HL-60 (cell line): ENCODE measurements around the gene DNAH10.

ENCODE experiments used
- GABPA ChIP-seq: IDR thresholded peaks from 2 replicates; pipeline ENCODE4 v1.6.1; 2012; ENCODE audit warnings: low read depth
- POLR2AphosphoS5 ChIP-seq: IDR thresholded peaks from 2 replicates; pipeline ENCODE4 v1.6.1; 2012; ENCODE audit warnings: low read depth
- SPI1 ChIP-seq: IDR thresholded peaks from 2 replicates; pipeline ENCODE4 v1.6.1; 2012; ENCODE audit warnings: low read depth, mild to moderate bottlenecking, borderline replicate concordance
- TF ChIP-seq, protein P1 (sequence below): IDR thresholded peaks from one replicate; pipeline ENCODE4 v1.5.1; 2011; ENCODE audit warnings: low read length, control low read depth, inconsistent platforms; ENCODE audit not compliant: insufficient read depth
- TF ChIP-seq, protein P2 (sequence below): IDR thresholded peaks from 2 replicates; pipeline ENCODE4 v1.6.1; 2012; ENCODE audit warnings: low read depth; ENCODE audit not compliant: insufficient replicate concordance

DNA sequence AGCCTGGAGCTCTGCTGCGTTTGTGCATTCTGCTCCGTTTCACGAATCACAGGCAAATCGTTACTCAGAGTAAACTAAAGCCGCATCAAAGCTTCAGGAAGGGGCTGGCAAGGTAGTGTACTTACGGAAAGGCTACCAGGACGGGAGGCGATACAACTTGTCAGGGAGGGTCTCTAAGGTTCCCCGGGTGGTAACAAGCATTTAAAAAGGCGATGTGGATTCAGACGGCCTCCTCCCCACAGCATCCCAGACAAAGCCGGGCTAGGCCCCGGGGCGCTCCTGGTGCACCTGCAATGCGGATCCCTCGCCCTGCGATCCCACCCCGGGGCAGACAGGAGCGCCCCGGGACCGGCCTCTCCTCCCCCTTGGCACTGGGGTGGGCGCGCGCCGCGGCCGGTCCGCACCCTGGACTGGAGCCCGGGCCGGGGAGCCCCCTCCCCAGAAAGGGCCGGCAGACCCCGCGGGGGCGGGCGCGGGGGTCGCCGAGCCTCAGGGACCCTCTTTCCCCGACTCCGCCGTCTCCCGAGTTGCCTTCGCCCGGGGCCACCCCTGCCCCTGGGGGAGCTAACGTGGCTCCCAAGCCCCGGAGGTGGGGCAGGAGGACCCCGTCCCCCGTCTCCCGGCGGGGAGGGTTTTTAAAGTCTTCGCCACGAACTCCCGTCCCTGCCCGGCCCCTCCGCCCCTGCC, 209.8 kb downstream of the DNAH10 start:
- TF ChIP-seq, protein P1, sequence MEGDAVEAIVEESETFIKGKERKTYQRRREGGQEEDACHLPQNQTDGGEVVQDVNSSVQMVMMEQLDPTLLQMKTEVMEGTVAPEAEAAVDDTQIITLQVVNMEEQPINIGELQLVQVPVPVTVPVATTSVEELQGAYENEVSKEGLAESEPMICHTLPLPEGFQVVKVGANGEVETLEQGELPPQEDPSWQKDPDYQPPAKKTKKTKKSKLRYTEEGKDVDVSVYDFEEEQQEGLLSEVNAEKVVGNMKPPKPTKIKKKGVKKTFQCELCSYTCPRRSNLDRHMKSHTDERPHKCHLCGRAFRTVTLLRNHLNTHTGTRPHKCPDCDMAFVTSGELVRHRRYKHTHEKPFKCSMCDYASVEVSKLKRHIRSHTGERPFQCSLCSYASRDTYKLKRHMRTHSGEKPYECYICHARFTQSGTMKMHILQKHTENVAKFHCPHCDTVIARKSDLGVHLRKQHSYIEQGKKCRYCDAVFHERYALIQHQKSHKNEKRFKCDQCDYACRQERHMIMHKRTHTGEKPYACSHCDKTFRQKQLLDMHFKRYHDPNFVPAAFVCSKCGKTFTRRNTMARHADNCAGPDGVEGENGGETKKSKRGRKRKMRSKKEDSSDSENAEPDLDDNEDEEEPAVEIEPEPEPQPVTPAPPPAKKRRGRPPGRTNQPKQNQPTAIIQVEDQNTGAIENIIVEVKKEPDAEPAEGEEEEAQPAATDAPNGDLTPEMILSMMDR = no peak
- TF ChIP-seq SPI1 (no peak), POLR2AphosphoS5 (no peak), GABPA (no peak)
- TF ChIP-seq, protein P2, sequence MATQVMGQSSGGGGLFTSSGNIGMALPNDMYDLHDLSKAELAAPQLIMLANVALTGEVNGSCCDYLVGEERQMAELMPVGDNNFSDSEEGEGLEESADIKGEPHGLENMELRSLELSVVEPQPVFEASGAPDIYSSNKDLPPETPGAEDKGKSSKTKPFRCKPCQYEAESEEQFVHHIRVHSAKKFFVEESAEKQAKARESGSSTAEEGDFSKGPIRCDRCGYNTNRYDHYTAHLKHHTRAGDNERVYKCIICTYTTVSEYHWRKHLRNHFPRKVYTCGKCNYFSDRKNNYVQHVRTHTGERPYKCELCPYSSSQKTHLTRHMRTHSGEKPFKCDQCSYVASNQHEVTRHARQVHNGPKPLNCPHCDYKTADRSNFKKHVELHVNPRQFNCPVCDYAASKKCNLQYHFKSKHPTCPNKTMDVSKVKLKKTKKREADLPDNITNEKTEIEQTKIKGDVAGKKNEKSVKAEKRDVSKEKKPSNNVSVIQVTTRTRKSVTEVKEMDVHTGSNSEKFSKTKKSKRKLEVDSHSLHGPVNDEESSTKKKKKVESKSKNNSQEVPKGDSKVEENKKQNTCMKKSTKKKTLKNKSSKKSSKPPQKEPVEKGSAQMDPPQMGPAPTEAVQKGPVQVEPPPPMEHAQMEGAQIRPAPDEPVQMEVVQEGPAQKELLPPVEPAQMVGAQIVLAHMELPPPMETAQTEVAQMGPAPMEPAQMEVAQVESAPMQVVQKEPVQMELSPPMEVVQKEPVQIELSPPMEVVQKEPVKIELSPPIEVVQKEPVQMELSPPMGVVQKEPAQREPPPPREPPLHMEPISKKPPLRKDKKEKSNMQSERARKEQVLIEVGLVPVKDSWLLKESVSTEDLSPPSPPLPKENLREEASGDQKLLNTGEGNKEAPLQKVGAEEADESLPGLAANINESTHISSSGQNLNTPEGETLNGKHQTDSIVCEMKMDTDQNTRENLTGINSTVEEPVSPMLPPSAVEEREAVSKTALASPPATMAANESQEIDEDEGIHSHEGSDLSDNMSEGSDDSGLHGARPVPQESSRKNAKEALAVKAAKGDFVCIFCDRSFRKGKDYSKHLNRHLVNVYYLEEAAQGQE = no peak
